Measurements from ENCODE around the gene HEPHL1. TPM values are rescaled to one million over a fixed set of nuclear protein-coding genes. Genes with fewer than 3 reads are reported as not detected.
"Not testable (repeated sequence)": the region's sequence is repeated elsewhere in the genome, so short reads cannot be mapped to it uniquely, and the experiment has no call there.

Gene HEPHL1
- total and polyA plus RNA-seq, 2 donors (not counting 1 experiment from before 2014, with no cell fraction given): not detected

DNA sequence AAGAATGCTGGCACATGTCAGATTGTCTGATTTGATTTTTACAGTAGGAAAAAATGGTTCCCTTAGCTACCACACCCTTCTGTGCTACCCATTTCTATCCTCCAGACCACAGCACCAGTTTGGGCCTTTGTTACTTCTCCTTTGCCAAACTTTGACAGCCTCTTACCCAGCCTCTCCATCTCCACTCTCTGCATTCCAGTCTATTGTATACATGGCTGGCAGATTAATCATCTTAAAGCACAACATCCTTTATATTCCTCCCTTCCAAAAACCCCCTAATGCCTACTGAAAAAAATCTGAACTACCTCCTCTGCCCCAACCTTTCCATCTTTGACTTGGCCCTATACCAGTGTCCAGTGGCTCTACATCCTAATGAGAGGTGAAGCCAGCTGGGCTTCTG, 96.7 kb downstream of the HEPHL1 start:
- no peak for TF ChIP-seq EZH2 (IDR thresholded peaks at IDR 0.05; ENCODE audit: low read length, missing control alignments)
- TF ChIP-seq, protein P1, sequence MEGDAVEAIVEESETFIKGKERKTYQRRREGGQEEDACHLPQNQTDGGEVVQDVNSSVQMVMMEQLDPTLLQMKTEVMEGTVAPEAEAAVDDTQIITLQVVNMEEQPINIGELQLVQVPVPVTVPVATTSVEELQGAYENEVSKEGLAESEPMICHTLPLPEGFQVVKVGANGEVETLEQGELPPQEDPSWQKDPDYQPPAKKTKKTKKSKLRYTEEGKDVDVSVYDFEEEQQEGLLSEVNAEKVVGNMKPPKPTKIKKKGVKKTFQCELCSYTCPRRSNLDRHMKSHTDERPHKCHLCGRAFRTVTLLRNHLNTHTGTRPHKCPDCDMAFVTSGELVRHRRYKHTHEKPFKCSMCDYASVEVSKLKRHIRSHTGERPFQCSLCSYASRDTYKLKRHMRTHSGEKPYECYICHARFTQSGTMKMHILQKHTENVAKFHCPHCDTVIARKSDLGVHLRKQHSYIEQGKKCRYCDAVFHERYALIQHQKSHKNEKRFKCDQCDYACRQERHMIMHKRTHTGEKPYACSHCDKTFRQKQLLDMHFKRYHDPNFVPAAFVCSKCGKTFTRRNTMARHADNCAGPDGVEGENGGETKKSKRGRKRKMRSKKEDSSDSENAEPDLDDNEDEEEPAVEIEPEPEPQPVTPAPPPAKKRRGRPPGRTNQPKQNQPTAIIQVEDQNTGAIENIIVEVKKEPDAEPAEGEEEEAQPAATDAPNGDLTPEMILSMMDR (conservative IDR thresholded peaks at IDR 0.05 in 1 of 2, IDR thresholded peaks at IDR 0.05 in 1 of 2; ENCODE audit: low read depth in 1 of 2, low read length in 2 of 2): no peak
- no peaks in the 10 kb centered on the region for H3K79me2 ChIP-seq (ENCODE audit: control insufficient read depth, insufficient read depth, low read length)
- no peaks in the 10 kb centered on the region for H3K36me3 ChIP-seq (ENCODE audit: control insufficient read depth, insufficient read depth, low read length)
- H3K4me1 ChIP-seq (ENCODE audit: control insufficient read depth, extremely low read depth, insufficient read depth, low read length): peaks cover 3% of the 10 kb centered on the region
- H3K9me3 ChIP-seq (ENCODE audit: control insufficient read depth, insufficient read depth, low read depth, low read length): no peaks in the 10 kb centered on the region
- no peak overlapping the region for H3K4me2 ChIP-seq (ENCODE audit: extremely low read depth, insufficient read depth, low read length)
- H3K4me3 ChIP-seq (replicated peaks in 1 of 4; ENCODE audit: control extremely low read depth in 1 of 4, insufficient read depth in 1 of 4, low read depth in 3 of 4, low read length in 4 of 4): no peak overlapping the region
- H3K9ac ChIP-seq (ENCODE audit: insufficient read depth, low read length): no peak overlapping the region
- H3K27me3 ChIP-seq (ENCODE audit: control insufficient read depth, insufficient read depth, low read length): no peaks in the 10 kb centered on the region
- no peak overlapping the region for H2AFZ ChIP-seq (ENCODE audit: low read length)
- no peaks in the 10 kb centered on the region for H4K20me1 ChIP-seq (ENCODE audit: control insufficient read depth, extremely low read depth, insufficient read depth, low read length)
- DNase-seq (ENCODE audit: low read depth in 2 of 2): peak in 1 of 2 donors; percentile 59
- H3K27ac ChIP-seq (ENCODE audit: insufficient read depth, low read length): no peak overlapping the region

- H3K27me3 ChIP-seq (ENCODE audit: control insufficient read depth, insufficient read depth, low read length); H3K9me3 ChIP-seq (ENCODE audit: control insufficient read depth, insufficient read depth, low read depth, low read length); H3K79me2 ChIP-seq (ENCODE audit: control insufficient read depth, insufficient read depth, low read length); H3K4me1 ChIP-seq (ENCODE audit: control insufficient read depth, extremely low read depth, insufficient read depth, low read length); H4K20me1 ChIP-seq (ENCODE audit: control insufficient read depth, extremely low read depth, insufficient read depth, low read length); H3K27ac ChIP-seq (ENCODE audit: insufficient read depth, low read length); H3K36me3 ChIP-seq (ENCODE audit: control insufficient read depth, insufficient read depth, low read length); H3K9ac ChIP-seq (ENCODE audit: insufficient read depth, low read length); DNase-seq (ENCODE audit: low read depth in 2 of 2); H3K4me3 ChIP-seq (replicated peaks in 1 of 4; ENCODE audit: control extremely low read depth in 1 of 4, insufficient read depth in 1 of 4, low read depth in 3 of 4, low read length in 4 of 4); H2AFZ ChIP-seq (ENCODE audit: low read length); H3K4me2 ChIP-seq (ENCODE audit: extremely low read depth, insufficient read depth, low read length): not testable (repeated sequence)
Observed at GRCh38 chr11:94119676-94120075, 98.5 kb downstream of the HEPHL1 start.

GRCh38 chr11:94120516-94120915, 99.4 kb downstream of the HEPHL1 start:
- not testable (repeated sequence) for H3K27me3 ChIP-seq (ENCODE audit: control insufficient read depth, insufficient read depth, low read length); H3K4me1 ChIP-seq (ENCODE audit: control insufficient read depth, extremely low read depth, insufficient read depth, low read length); H3K36me3 ChIP-seq (ENCODE audit: control insufficient read depth, insufficient read depth, low read length); H3K4me3 ChIP-seq (replicated peaks in 1 of 4; ENCODE audit: control extremely low read depth in 1 of 4, insufficient read depth in 1 of 4, low read depth in 3 of 4, low read length in 4 of 4); H3K79me2 ChIP-seq (ENCODE audit: control insufficient read depth, insufficient read depth, low read length); H3K27ac ChIP-seq (ENCODE audit: insufficient read depth, low read length); H3K9ac ChIP-seq (ENCODE audit: insufficient read depth, low read length); DNase-seq (ENCODE audit: low read depth in 2 of 2); H3K9me3 ChIP-seq (ENCODE audit: control insufficient read depth, insufficient read depth, low read depth, low read length); H2AFZ ChIP-seq (ENCODE audit: low read length); H4K20me1 ChIP-seq (ENCODE audit: control insufficient read depth, extremely low read depth, insufficient read depth, low read length); H3K4me2 ChIP-seq (ENCODE audit: extremely low read depth, insufficient read depth, low read length)

- Histone ChIP-seq H3K4me1 (ENCODE audit: control insufficient read depth, extremely low read depth, insufficient read depth, low read length) (peaks cover 3% of the 10 kb centered on the region), H3K36me3 (ENCODE audit: control insufficient read depth, insufficient read depth, low read length) (no peaks in the 10 kb centered on the region), H3K79me2 (ENCODE audit: control insufficient read depth, insufficient read depth, low read length) (no peaks in the 10 kb centered on the region), H2AFZ (ENCODE audit: low read length) (no peak overlapping the region), H3K27ac (ENCODE audit: insufficient read depth, low read length) (no peak overlapping the region), H3K9ac (ENCODE audit: insufficient read depth, low read length) (no peak overlapping the region), H3K27me3 (ENCODE audit: control insufficient read depth, insufficient read depth, low read length) (no peaks in the 10 kb centered on the region), H3K4me3 (replicated peaks in 1 of 4; ENCODE audit: control extremely low read depth in 1 of 4, insufficient read depth in 1 of 4, low read depth in 3 of 4, low read length in 4 of 4) (no peak overlapping the region), H3K9me3 (ENCODE audit: control insufficient read depth, insufficient read depth, low read depth, low read length) (no peaks in the 10 kb centered on the region), H4K20me1 (ENCODE audit: control insufficient read depth, extremely low read depth, insufficient read depth, low read length) (no peaks in the 10 kb centered on the region), H3K4me2 (ENCODE audit: extremely low read depth, insufficient read depth, low read length) (no peak overlapping the region)
- peak; percentile 48 to 90 for DNase-seq (ENCODE audit: low read depth in 2 of 2)
- TF ChIP-seq EZH2 (IDR thresholded peaks at IDR 0.05; ENCODE audit: low read length, missing control alignments): no peak
- TF ChIP-seq, protein P1 (conservative IDR thresholded peaks at IDR 0.05 in 1 of 2, IDR thresholded peaks at IDR 0.05 in 1 of 2; ENCODE audit: low read depth in 1 of 2, low read length in 2 of 2): no peak
Observed at GRCh38 chr11:94120946-94121345, 99.8 kb downstream of the HEPHL1 start.
